GM18505 (cell line): Measurements from ENCODE around the gene KATNA1.
A peak's percentile ranks its signal among the peaks of the same experiment; 100 is the strongest.

Source experiments
- ATAC-seq: cut with Tn5 transposase; IDR thresholded peaks from one replicate; pipeline ENCODE4 v1.9.1; 2021; ENCODE audit not compliant: unreplicated experiment
- POLR2A ChIP-seq: IDR thresholded peaks from 4 replicates; pipeline ENCODE4 v1.6.1; 2011; ENCODE audit warnings: borderline replicate concordance; ENCODE audit not compliant: insufficient read depth, insufficient read length; ENCODE audit errors: extremely low read depth

The KATNA1 gene

GRCh38 chr6:149646599-149646998 lies 1.9 kb downstream of the KATNA1 start:
- TF ChIP-seq POLR2A, result no peak
- no peak for ATAC-seq

GRCh38 chr6:149642829-149643580 lies 5.5 kb downstream of the KATNA1 start:
- peak; percentile 70 for ATAC-seq
- TF ChIP-seq POLR2A, result no peak

- ATAC-seq, result no peak
- TF ChIP-seq POLR2A, result no peak
Measured at GRCh38 chr6:149636124-149636523, 12.4 kb downstream of the KATNA1 start.

GRCh38 chr6:149634315-149634714 lies 14.2 kb downstream of the KATNA1 start:
- ATAC-seq, result no peak
- no peak for TF ChIP-seq POLR2A

GRCh38 chr6:149628875-149629510 lies 19.5 kb downstream of the KATNA1 start:
- no peak for TF ChIP-seq POLR2A
- ATAC-seq, result no peak

- TF ChIP-seq POLR2A, result no peak
- no peak for ATAC-seq
Measured at GRCh38 chr6:149627672-149628071, 20.8 kb downstream of the KATNA1 start.

GRCh38 chr6:149615805-149616204 lies 32.7 kb downstream of the KATNA1 start:
- no peak for TF ChIP-seq POLR2A
- no peak for ATAC-seq

- no peak for TF ChIP-seq POLR2A
- no peak for ATAC-seq
Measured at GRCh38 chr6:149614337-149614736, 34.2 kb downstream of the KATNA1 start.

GRCh38 chr6:149608381-149608982 lies 40.0 kb downstream of the KATNA1 start:
- no peak for ATAC-seq
- TF ChIP-seq POLR2A, result no peak

GRCh38 chr6:149600508-149600907 lies 48.0 kb downstream of the KATNA1 start:
- no peak for TF ChIP-seq POLR2A
- ATAC-seq, result no peak

- no peak for TF ChIP-seq POLR2A
Measured at GRCh38 chr6:149593408-149593807, 55.1 kb downstream of the KATNA1 start.

GRCh38 chr6:149592983-149593382 lies 55.5 kb downstream of the KATNA1 start:
- no peak for ATAC-seq
- TF ChIP-seq POLR2A, result no peak

More at GRCh38 chr6:149593408-149593807, 55.1 kb downstream of the KATNA1 start:
- ATAC-seq, result no peak

- TF ChIP-seq POLR2A, result no peak
- ATAC-seq, result no peak
Measured at GRCh38 chr6:149586149-149586548, 62.4 kb downstream of the KATNA1 start.

GRCh38 chr6:149581349-149581748 lies 67.2 kb downstream of the KATNA1 start:
- TF ChIP-seq POLR2A, result no peak
- ATAC-seq, result no peak

- no peak for TF ChIP-seq POLR2A
- no peak for ATAC-seq
Measured at GRCh38 chr6:149580880-149581279, 67.6 kb downstream of the KATNA1 start.
